ENCODE measurements around the gene EPAS1. TPM values are rescaled to one million over a fixed set of nuclear protein-coding genes. Genes with fewer than 3 reads are reported as not detected.

Gene EPAS1
- polyA plus RNA-seq, 10 donors, result 29.2 to 48.0 (median 38.0) TPM

DNA sequence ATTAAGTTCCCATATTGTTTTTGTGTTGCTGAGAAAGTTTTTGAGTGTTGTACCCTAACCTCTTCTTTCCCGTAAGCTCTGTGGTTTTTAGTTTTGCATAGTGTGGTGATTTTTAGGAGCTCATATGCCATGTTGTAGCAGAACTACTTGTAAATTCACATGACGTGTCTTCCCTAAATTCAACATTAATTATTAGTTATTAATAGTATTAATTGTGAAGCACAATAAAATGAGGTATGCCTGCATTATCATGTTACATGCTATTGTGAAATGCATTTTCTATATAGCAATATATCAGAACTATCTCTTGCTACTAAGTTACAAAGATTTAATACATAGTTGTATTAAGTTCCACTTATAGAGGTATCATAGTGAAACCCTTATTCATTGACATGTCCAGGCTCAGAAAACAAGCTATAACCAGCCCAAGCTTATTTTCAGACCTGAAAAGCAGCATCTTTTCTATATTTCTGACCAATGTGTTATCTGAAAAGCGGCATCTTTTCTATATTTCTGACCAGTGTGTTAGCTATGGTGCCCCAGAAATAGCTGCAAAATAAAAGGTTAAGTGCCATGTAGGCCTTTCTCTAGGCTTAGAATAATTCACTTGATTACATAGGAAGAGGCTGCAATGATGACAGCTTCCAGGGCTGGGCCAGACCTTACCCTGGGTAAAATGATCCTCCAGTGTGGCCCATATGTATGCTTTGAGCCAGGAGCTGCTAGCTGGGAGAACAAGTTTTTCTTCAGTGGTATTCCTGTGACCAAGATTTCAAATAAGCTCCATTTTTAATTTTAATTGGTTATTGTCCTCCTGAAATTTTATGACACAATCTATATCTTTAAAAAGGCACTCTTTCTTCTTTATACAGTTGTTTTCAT, 21.6 kb downstream of the EPAS1 start:
- DNase-seq, result no peak

DNA sequence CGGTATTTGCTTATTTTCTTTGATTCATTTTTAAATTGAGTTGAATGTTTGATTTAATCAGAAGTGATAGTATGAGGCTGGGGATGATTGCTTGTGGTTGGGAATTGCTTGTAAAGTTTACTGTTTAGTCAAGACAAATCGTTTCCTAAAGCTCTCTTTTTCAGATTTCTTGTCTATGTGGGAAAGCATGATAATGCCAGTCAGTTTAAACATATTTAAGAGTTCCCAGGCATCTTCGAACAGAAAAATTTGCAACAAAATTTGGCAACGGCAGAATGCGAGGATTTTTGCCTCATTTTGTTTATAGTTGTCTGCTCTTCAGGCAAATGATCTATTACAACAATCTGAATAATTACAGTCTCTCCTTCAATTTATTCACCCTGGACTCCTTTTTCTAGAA, 22.5 kb downstream of the EPAS1 start:
- DNase-seq, result no peak

DNA sequence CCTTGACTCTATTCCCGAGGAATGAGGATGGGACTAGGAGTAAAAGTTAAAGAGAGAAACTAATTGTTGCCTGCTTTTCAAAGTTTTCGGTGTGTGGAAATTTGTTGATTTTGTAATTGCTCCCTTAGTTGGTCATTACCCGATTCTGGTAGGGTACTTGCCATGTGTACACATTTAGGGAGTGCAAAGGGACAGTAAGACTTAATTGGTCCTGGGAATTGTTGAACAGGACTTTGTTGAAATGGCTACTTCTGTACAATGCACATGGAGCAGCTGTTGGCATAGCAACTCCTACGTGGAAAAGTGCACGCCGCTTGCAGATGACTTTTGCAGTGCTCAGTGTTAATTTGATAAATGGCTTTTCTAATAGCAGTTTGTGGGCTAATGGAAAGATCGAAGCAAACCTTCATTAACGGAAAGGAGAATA, 22.9 kb downstream of the EPAS1 start:
- DNase-seq, result no peak

DNA sequence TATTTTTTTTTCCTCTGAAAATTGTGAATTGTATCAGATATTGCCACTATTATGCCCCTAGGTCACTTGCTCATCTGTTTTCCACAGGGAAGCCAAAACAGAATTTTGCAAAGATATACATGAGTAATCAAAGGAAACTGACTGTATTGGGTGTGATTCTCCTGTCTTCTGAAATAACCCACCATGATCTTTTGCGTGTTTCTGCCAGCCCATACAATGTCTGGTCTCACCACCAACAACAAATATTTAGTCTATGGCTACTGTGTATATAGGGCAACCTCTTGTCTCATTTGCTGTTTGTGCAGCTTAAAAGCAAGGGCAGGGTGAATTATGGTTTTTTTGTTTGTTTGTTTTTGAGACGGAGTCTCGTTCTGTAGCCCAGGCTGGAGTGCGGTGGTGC, 26.5 kb downstream of the EPAS1 start:
- DNase-seq, result no peak

DNA sequence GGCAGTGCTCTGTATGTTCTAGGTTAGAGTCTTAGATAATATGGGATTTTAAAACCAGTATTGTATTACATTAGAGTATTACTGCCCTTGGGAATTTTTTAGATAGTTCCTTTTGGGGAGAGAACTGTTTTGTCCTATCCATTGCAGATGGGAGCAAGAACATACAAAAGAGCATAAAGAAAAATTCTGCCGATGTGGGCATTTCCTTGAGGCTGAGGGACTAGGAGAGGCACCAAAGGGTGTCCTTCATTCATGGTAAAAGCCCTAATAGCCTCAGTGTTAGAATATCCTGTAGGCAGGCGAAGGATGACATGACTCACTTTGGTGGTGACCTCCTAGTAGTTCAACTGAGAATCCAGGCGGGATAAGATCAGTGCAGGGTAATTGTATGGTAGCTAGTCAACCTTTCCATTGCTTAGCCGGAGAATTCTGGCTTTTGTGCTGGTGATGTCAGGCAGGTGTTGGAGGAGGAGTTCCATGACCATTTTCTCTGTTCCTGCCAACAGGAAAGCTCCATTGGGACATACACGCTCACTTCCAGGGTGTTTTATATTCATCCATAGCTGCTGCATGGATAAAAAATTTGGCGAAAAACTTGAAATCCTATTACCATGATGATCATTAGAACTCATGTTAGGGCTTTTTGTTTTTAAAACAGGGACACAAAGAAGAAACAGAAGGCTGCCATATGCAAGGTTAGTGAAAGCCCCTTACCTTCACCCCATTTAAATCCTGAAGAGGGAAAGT, 28.1 kb downstream of the EPAS1 start:
- no peak for DNase-seq

DNA sequence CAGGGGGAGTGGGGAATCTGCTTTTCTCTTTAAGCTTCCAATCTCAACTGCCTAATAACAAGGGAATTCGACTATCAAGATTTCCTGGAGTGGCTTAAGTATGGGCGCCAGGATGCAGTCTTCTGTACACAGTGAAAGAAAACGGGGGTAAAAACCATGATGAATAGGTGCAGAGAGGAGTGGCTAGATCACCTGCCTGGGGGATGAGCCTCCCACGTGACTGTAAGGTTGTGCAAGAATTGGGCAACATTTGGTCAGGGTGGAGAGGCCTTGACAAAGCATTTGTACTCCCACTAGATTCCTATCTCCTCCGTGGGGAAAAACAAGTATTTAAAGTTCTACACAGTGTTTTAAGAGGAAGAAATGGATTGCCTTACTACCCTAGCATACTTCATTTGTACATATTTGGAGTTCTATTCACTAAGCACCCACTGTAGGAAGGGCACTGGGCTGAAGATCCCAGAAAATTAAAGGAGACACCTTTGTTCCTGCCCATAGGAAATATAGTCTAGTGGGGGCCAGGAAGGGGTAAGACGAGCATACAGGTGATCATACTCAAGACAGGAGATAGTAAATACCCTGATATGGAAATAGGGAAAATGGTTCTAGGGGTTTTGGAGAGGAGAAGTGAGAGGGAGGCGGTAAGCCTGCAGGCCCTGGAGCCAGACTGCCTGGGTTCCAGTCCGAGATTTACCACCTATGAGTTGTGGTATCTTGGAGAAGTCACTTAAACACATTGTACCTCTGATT, 29.2 kb downstream of the EPAS1 start:
- DNase-seq, result no peak

DNA sequence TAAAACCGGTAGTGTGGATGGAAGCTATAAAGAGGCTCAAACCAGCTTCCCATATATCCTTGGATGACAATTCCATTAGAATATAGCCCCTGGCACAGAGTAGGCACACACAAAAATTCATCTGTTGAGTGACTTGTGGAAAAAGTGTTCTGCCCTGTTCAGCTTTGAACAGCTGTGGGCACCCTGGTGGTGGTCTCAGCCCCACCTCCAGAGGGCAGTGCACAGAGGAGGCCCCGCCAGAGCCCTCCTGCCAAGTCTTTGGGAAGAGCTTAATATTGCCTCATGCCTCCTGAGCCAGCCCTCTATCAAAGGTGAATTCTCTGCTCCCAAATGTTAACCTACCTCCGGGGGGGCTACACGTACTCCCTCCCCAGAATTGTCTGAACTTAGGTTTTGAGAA, 30.4 kb downstream of the EPAS1 start:
- no peak for DNase-seq

DNA sequence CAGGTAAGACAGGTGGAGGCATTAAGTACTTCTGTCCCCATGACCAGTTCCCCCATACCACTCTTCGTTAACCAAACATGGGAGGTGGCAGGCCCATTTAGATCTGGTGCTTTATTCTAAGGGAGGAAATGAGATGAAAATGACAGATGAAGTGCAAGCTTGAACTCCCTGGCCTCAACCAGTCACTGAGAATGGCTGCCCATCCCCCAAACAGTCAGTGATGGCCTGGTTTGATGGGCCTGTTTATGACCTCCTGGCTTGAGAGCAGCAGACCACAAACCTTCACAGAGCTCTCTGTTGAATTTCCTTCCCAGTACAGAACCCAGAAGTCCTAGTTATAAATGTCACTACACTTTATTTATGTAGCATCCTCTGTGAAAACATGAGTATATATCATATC, 31.1 kb downstream of the EPAS1 start:
- DNase-seq, result no peak

DNA sequence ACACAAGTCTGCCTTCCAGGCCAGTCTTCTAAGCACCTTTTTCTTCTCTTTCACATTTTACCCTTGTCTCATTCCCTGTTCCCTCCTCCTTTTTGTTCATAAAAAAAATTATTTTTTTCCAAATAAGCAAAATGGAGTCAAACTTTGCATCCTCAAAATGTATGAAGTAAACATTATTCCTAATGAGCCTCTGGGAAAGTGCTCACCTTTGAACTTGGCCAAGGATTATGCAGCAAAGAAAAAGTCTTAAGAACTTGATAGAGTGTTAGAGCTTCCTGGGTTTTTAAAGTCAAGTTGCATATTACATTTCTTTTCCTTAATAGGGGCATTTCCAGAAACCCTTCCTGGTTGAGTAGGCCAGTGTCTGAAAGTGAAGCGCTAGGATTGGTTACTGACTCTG, 31.6 kb downstream of the EPAS1 start:
- DNase-seq, result no peak

DNA sequence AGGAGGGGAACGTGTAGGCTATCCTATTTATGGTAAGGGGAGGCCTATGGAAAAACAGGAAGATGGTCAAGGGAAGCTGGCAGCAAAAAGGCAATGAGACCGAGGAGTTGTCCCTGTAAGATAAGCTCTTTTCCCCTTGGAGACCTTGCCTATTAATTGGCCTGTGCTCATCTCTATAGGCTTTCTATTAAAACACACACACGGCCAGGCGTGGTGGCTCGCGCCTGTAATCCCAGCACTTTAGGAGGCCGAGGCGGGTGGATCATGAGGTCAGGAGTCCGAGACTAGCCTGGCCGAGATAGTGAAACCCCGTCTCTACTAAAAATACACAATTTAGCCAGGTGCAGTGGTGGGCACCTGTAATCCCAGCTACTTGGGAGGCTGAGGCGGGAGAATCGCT, 32.1 kb downstream of the EPAS1 start:
- DNase-seq, result no peak

DNA sequence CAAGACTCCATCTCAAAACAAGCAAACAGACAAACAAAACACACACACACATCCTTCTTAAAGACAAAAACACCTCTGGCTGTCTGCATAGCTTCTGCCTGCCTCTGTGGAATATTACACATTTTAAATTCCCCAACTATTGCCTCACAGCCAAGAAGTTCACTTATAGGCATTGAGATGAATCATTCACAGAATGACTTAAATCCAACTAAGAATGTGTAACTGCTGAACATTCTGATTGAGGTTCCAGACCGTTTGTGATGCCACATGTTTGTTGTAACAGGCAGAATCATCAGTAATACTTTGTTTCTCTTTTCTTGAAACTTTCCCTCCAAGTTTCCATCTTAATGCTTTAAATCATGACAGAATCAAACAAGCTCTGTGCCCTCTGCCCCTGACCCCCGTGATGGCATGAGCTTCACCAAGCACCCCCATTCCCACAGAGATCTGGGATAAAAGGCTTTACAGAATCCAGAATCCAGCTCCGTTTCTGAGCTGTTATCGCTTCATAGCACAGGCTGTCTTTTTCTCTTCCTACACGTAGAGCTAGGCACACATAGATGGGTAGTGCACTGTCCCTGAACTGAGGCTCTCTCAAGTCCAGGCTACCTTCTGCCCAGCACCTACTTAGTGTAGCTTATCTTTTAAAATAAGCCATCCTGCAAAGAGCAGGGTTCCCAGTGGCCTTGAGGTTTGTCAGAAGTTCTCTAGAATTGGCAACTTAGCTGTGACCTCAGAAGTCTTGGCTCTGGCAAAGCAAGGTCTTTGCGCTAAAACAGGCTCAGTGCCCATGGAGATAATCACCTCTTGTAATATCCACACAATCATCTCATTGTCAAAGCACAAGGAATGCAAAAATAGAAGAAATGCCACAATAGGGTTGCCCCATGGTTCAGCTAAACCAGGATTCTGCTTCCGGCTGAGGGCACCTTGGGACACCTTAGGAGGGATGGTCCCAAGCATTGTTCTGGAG, 32.9 kb downstream of the EPAS1 start:
- peak in 1 of 3 donors; percentile 87 for DNase-seq

DNA sequence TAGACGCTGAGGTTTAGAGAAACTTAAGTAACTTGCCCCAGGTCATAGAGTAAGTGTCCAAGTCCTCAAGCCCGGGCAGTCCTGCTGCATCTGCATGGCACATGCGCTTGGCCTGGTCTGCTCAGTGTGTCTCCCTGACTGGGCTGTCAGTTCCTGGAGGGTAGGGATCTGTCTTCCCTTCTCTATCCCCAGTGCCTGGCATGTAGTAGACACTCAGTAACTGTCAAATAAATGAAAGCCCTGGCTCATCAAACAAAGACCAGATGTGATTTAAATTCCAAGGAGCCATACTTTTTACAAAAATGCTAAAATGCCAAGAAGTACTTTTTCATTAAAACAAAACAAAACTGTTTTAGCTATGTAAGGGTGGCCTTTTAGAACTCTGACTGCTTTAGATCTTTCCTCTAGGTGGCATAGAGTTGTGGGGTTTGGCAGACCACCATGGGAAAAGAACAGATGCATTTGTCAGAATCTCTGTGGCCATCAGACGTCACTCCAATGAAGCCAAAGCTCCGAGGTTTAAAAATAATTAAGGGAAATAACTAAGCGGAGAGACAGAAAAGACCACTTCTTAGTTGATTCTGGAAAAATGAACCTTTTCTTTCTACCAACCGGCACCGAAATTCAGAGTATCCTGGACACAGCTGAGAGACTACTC, 34.0 kb downstream of the EPAS1 start:
- DNase-seq, result no peak

DNA sequence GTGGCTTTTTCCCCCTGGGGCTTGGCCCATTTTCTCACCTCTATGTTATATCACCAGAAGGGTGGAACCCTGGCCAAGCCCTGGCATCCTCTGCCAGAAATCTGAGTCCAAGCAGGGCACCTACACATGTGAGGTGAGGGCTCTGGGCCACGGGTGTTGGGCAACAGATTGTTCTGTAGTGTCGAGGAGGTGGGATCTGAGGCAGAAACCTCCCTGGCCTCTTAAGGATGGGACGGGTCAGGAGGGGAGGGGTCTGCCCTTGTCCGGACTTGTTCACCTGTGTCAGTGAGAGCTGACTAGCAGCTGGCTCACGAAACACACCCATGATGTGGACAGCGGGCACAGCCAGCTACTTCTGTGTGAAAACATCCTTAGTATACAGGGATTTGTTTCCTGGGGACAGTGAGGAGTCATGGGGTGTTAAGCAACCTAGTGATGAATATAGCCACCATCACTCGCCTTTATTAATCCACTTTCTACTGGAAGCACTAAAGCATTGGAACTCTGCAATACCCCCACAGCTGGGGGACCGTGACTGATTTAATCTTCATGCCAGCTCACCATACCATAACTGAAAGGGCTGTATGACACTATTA, 35.6 kb downstream of the EPAS1 start:
- DNase-seq, result no peak

DNA sequence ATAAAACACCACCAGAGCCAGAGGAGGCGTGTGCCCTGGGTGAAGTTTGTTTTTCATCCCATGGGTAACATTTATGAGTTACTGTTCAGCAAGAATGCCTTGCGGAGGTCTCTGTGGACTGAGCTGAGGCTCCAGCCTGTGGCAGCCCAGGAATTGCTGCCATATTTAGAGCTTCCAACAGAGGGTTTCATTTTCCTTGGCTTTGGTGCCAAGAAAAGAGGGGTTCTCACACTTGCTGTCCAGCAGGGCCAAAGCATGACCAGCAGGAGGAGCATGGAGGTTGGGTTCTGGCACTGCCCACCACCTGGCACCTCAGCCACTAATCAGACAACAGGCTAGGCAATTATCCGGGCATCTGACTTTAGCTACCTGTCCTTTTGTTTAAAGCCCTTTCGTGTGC, 36.7 kb downstream of the EPAS1 start:
- DNase-seq, result no peak

DNA sequence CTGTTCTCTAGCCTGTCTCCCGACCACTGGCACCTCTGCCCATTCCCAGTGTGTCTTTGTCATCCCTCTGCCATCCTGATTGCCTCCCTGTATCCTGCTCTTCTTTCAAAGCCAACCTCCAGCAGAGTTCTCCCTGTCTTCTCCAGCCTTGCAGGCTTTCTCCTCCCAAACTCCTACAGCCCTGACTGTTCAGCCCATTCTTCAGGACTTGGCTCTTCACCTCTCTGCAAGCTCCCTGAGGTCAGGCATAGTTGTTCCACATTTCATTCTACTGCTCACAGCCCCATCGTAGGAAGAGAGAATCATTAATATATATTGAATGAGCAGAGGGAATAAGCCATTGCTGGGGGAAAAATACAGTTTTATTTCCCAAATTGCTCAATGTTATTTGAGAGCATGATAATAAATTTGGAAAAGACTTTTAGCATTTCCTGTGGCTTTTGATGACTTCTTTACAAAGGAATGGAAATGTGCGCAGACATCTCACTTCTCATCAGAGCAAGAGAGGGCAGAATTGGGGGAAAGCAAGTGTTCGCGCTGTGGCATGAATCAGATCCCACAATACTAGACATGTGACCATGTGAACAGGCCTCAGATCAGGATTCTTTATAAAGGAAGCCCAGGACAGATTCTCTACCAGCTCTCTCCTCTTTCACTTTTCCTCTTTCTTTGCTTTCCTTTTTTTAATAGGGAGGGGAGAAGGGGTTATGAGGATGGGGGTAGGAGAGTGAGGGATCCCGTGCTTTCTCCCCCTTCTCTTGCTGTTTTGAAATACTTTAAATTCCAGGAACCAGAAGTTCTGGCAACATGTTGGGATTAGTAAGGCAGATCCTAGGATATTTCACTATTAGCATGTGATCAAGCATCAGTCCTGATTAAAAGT, 37.4 kb downstream of the EPAS1 start:
- DNase-seq, result peak; percentile 36 to 94 (median 74)

DNA sequence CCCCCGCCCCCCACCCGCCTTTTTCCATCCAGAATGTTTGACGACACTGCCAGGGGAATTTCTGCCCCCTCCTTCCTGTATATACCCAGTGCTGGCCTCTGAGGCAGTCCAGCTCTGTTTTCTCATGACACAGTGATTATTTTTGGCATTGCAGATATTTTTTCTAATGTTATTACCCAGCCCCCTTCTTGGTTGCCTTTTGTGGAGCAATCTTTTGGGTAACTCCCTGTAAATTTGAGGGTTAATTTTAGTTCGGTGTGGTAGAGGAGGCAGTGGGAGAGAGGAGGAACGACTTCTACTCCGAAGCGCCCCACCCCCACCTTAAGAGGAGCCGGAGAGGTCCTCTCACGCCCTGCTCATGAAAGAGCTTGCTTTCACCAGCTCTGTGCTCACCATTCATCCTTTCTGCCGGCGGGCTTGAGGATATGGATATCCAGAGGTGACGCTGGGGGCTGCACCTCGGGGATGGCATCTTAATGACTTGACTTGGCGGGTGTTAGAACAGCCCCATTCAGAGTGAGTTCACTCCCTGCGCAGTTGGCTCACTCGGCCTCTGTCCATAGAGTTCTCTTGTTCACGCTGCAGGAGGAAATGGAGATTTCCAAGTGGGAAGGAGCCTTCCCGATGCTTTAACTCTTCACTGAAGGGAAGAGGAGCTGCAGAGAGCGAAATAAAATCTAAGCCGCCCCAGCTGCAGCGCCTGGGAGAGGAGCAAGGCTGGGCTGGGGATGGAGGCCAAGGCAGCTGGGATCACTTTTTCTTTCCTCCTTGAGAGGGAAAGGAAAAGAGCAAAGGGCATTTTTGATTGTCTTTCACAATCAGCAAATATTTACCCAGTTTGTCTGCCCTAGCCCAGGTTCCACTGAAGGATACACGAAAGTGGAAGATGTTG, 38.4 kb downstream of the EPAS1 start:
- DNase-seq, result peak; percentile 78 to 95 (median 83)

DNA sequence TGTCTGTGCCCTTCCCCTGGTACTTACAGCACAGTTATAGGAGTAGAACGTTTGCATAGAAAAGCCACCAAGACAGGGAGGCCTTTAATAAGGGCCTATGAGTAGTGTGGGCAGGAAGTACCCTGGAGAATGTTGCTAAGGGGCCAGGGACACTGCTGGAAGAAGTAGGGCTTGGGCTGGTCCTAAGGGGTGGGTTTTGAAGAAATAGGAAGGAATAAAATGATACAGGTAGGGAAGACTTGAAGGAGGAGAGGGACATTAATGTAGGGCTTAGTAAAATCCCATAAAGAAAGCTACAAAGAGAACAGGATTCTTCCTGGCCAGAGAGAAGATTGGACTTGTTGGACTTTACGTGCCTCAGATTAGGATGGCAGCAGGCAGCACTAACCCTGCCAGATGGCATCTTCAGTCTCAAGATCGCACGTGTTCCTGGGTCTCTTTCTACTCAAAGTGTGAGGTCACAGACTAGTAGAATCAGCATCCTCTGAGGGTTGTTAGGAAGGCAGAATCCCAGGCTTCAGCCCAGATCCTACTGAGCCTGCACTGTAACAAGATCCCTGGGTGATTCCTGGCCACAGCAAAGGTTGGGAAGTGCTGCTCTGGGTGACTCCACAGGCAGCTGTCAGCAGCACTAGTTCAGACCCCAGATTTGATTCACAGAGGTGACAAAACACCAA, 39.2 kb downstream of the EPAS1 start:
- DNase-seq, result peak in 1 of 3 donors; percentile 73

Measured in muscle of back (tissue), 11 donors.